ENCODE data around the gene KRTAP19-2. TPM values are rescaled to one million over a fixed set of nuclear protein-coding genes. Genes with fewer than 3 reads are reported as not detected.

Gene KRTAP19-2
- total RNA-seq, result not detected in 2 replicates

GRCh38 chr21:30487336-30487735 lies at the start of gene KRTAP19-2:
Gene KRTAP19-2 (minus strand): TSS chr21:30487436. CDS start chr21:30487348, 88 bp downstream.

DNA sequence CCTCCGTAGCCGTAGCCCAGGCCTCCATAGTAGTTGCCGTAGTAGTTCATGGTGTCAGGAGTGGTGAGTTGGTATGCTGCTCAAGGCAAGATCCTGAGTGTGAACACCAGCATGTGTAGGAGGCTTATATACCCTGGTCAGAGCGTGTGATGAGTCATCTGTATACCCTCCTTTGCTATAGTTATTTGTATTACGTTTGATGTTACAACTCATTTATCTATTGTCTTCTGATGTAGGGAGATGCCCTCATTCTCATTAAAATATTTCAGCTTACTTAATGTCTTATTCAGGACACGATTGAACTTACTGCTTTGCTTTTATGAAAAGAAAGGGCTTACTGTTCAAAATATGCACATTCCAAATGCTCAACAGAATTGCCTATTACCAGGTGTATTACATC lies 14.8 kb upstream of the KRTAP19-2 start, which contains the start of gene KRTAP19-5:
KRTAP19-5 (minus strand) TSS at position 101 of the 400 bp plus-strand sequence; CDS start at position 50, 51 bp downstream.

GRCh38 chr21:30497065-30497464 lies 9.8 kb upstream of the KRTAP19-2 start, which contains the start of gene KRTAP19-4:
Gene KRTAP19-4 (minus strand): TSS chr21:30497165. CDS start chr21:30497110, 55 bp downstream.

DNA sequence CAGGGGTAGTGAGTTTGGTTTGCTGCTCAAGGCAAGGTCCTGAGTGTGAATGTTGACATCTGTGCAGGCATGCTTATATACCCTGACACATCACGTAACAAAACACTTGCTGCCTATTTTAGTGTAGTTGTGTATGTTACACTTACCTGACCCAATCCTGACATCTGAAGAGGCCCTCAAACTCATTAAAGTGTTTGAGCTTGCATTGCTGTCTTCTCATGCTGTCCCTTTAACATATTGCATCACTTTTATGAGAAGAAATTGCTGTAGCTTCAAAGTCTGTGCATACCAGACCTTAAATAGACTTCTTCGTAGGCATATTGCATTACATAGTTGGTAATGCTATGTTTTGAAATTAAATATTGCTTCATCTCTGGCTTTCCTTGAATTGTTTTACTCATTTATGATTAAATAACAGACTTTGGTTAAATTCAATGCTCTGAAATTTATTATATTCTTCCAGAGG lies 4.8 kb upstream of the KRTAP19-2 start, which contains the start of gene KRTAP19-3:
KRTAP19-3 (minus strand) TSS at position 51 of the 466 bp plus-strand sequence. CDS start 56 bp downstream, outside the sequence.

DNA sequence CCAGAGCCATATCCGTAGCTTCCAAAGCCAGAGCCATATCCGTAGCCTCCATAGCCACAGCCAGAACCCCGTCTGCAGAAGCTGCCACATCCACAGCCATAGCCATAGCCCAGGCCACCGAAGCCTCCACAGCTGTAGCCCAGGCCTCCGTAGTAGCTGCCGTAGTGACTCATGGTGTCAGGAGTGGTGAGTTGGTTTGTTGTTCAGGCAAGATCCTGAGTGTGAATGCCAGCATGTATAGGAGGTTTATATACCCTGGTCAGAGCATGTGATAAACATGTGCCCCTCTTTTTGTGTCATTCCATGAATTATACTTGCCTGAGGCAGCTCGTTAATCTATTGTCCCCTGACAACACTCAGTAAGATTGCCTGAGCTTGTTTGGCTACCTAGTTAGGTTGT lies 7.1 kb downstream of the KRTAP19-2 start, which contains the start of gene KRTAP19-1:
KRTAP19-1 (minus strand) TSS at position 223 of the 400 bp plus-strand sequence; CDS start at position 173, 50 bp downstream.

GRCh38 chr21:30439975-30440374 lies 47.3 kb downstream of the KRTAP19-2 start, which contains the start of gene KRTAP15-1:
Gene KRTAP15-1 (plus strand): TSS chr21:30440275. CDS start chr21:30440328, 53 bp downstream.

Other genes with a start within 250 kb of the KRTAP19-2 start
- not detected in 2 replicates for gene KRTAP24-1, start 204.5 kb downstream of the KRTAP19-2 start, total RNA-seq
- not detected in 2 replicates for gene KRTAP25-1, start 197.9 kb downstream of the KRTAP19-2 start, total RNA-seq
- not detected in 2 replicates for gene KRTAP26-1, start 167.1 kb downstream of the KRTAP19-2 start, total RNA-seq
- gene KRTAP27-1, start 149.7 kb downstream of the KRTAP19-2 start, total RNA-seq, result not detected in 2 replicates
- gene KRTAP23-1, start 138.8 kb downstream of the KRTAP19-2 start, total RNA-seq, result not detected in 2 replicates
- not detected in 2 replicates for gene KRTAP13-2, start 115.2 kb downstream of the KRTAP19-2 start, total RNA-seq
- gene KRTAP13-1, start 91.4 kb downstream of the KRTAP19-2 start, total RNA-seq, result not detected in 2 replicates
- gene KRTAP13-3, start 61.5 kb downstream of the KRTAP19-2 start, total RNA-seq, result not detected in 2 replicates
- gene KRTAP13-4, start 57.2 kb downstream of the KRTAP19-2 start, total RNA-seq, result not detected in 2 replicates
- gene KRTAP15-1, start 47.2 kb downstream of the KRTAP19-2 start, total RNA-seq, result not detected in 2 replicates
- not detected in 2 replicates for gene KRTAP19-1, start 7.1 kb downstream of the KRTAP19-2 start, total RNA-seq
- gene KRTAP19-3, start 4.6 kb upstream of the KRTAP19-2 start, total RNA-seq, result not detected in 2 replicates
- gene KRTAP19-4, start 9.7 kb upstream of the KRTAP19-2 start, total RNA-seq, result not detected in 2 replicates
- gene KRTAP19-5, start 14.7 kb upstream of the KRTAP19-2 start, total RNA-seq, result not detected in 2 replicates
- not detected in 2 replicates for gene KRTAP19-6, start 54.4 kb upstream of the KRTAP19-2 start, total RNA-seq
- gene KRTAP19-7, start 73.9 kb upstream of the KRTAP19-2 start, total RNA-seq, result not detected in 2 replicates
- not detected in 2 replicates for gene KRTAP22-2, start 103.0 kb upstream of the KRTAP19-2 start, total RNA-seq
- not detected in 2 replicates for gene KRTAP6-3, start 105.0 kb upstream of the KRTAP19-2 start, total RNA-seq
- not detected in 2 replicates for gene KRTAP6-2, start 111.5 kb upstream of the KRTAP19-2 start, total RNA-seq
- gene KRTAP22-1, start 113.7 kb upstream of the KRTAP19-2 start, total RNA-seq, result not detected in 2 replicates
- gene KRTAP6-1, start 126.5 kb upstream of the KRTAP19-2 start, total RNA-seq, result not detected in 2 replicates
- not detected in 2 replicates for gene KRTAP20-1, start 129.0 kb upstream of the KRTAP19-2 start, total RNA-seq
- not detected in 2 replicates for gene KRTAP20-4, start 133.2 kb upstream of the KRTAP19-2 start, total RNA-seq
- gene KRTAP20-2, start 147.8 kb upstream of the KRTAP19-2 start, total RNA-seq, result not detected in 2 replicates
- not detected in 2 replicates for gene KRTAP20-3, start 155.4 kb upstream of the KRTAP19-2 start, total RNA-seq
- gene KRTAP21-3, start 231.3 kb upstream of the KRTAP19-2 start, total RNA-seq, result not detected in 2 replicates

All from smooth muscle cell of trachea (primary cell).